HUES64 (cell line): Measurements from ENCODE around the gene TRIAP1. TPM values are rescaled to one million over a fixed set of nuclear protein-coding genes. Genes with fewer than 3 reads are reported as not detected.
"Not testable (repeated sequence)": the region's sequence is repeated elsewhere in the genome, so short reads cannot be mapped to it uniquely, and the experiment has no call there.

Experiments
- H3K27ac ChIP-seq: 2 replicates; pipeline ENCODE4 v1.7.0; 2013; ENCODE audit warnings: low read depth, low read length, inconsistent platforms
- H3K27me3 ChIP-seq: 2 replicates; pipeline ENCODE4 v1.6.1; 2013; ENCODE audit warnings: mild to moderate bottlenecking, low read length; ENCODE audit not compliant: insufficient read depth
- H3K36me3 ChIP-seq: 2 replicates; pipeline ENCODE4 v1.6.1; 2013; ENCODE audit warnings: mild to moderate bottlenecking, low read length; ENCODE audit not compliant: insufficient read depth
- H3K4me1 ChIP-seq: 2 replicates; pipeline ENCODE4 v1.6.1; 2013; ENCODE audit warnings: mild to moderate bottlenecking, low read length, moderate library complexity; ENCODE audit not compliant: insufficient read depth
- H3K4me3 ChIP-seq: 2 replicates; pipeline ENCODE4 v1.5.1; 2013; ENCODE audit warnings: mild to moderate bottlenecking, low read length, moderate library complexity
- H3K9ac ChIP-seq: 2 replicates; pipeline ENCODE4 v1.6.1; 2013; ENCODE audit warnings: mild to moderate bottlenecking, low read depth, low read length
- H3K9me3 ChIP-seq: 2 replicates; pipeline ENCODE4 v1.6.1; 2013; ENCODE audit warnings: low read depth, low read length; ENCODE audit not compliant: insufficient read depth
- WGBS: fragments of 150-250, 120-280 bp; methylation state at CpG from one replicate; pipeline ENCODE4 v1.1.7; 2013; ENCODE audit warnings: missing lambda C conversion rate; 5-methylcytosine and 5-hydroxymethylcytosine counted together
- polyA plus RNA-seq, 2 experiments: library from polyadenylated mRNA; stranded (reverse); fragments of 50-300 nt; gene quantifications; one replicate each; pipeline ENCODE4 v1.2.3, GENCODE V29; 2013

The TRIAP1 gene
- 70.9 TPM for polyA plus RNA-seq (2013, experiment 1 of 2)
- 64.8 TPM for polyA plus RNA-seq (2013, experiment 2 of 2)

GRCh38 chr12:120445911-120446843, at the start of gene TRIAP1, which contains the start of gene GATC:
TSS of gene TRIAP1 (minus strand) at chr12:120446384. CDS start at chr12:120446372, 12 bp downstream.
TSS of gene GATC (plus strand) at chr12:120446444. CDS start at chr12:120446481, 37 bp downstream.
- no peaks in the 10 kb centered on the region for H3K9me3 ChIP-seq
- H3K4me1 ChIP-seq = peaks cover 9% of the 10 kb centered on the region; the same call in 1 of the 2 replicates
- no peaks in the 10 kb centered on the region for H3K27me3 ChIP-seq
- H3K27ac ChIP-seq = peak within 1 kb of the TSS; percentile 83
- peak within 1 kb of the TSS; percentile 94 for H3K9ac ChIP-seq
- H3K36me3 ChIP-seq = peaks cover 55% of the 10 kb centered on the region
- WGBS = under 1% methylated on average over 73 of the region's 73 CpGs
- H3K4me3 ChIP-seq = peak within 1 kb of the TSS; percentile 93

GRCh38 chr12:120495186-120495730, 49.1 kb upstream of the TRIAP1 start:
- H3K27ac ChIP-seq = peak overlapping the region; percentile 24; the same call in 1 of the 2 replicates
- H3K36me3 ChIP-seq = peaks cover 32% of the 10 kb centered on the region

GRCh38 chr12:120490833-120491512, 44.8 kb upstream of the TRIAP1 start:
- Histone ChIP-seq H3K9me3 (no peaks in the 10 kb centered on the region), H3K36me3 (peaks cover 9% of the 10 kb centered on the region; the same call in 1 of the 2 replicates), H3K27me3 (no peaks in the 10 kb centered on the region), H3K27ac (no peak overlapping the region), H3K4me3 (no peak overlapping the region), H3K9ac (no peak overlapping the region), H3K4me1 (peaks cover 6% of the 10 kb centered on the region)
- 98% methylated on average over 2 of the region's 2 CpGs for WGBS

More at GRCh38 chr12:120495186-120495730, 49.1 kb upstream of the TRIAP1 start:
- Histone ChIP-seq H3K9me3 (no peaks in the 10 kb centered on the region), H3K9ac (peak overlapping the region; percentile 43), H3K4me3 (peak overlapping the region; percentile 99), H3K27me3 (no peaks in the 10 kb centered on the region), H3K4me1 (peaks cover 15% of the 10 kb centered on the region)
- 5% methylated on average over 17 of the region's 17 CpGs for WGBS

GRCh38 chr12:120490325-120490724, 44.1 kb upstream of the TRIAP1 start:
- Histone ChIP-seq H3K4me3 (no peak overlapping the region), H3K36me3 (peaks cover 9% of the 10 kb centered on the region; the same call in 1 of the 2 replicates), H3K4me1 (peaks cover 6% of the 10 kb centered on the region), H3K27ac (no peak overlapping the region), H3K27me3 (no peaks in the 10 kb centered on the region), H3K9ac (no peak overlapping the region), H3K9me3 (no peaks in the 10 kb centered on the region)
- 88% methylated on average over 5 of the region's 5 CpGs for WGBS

GRCh38 chr12:120489018-120489417, 42.8 kb upstream of the TRIAP1 start:
- WGBS = 95% methylated on average over 4 of the region's 4 CpGs

GRCh38 chr12:120488057-120488640, 42.0 kb upstream of the TRIAP1 start:
- Histone ChIP-seq H3K27ac (no peak overlapping the region), H3K36me3 (peaks cover 9% of the 10 kb centered on the region; the same call in 1 of the 2 replicates), H3K4me3 (no peak overlapping the region), H3K9me3 (no peaks in the 10 kb centered on the region), H3K9ac (no peak overlapping the region), H3K27me3 (no peaks in the 10 kb centered on the region), H3K4me1 (no peaks in the 10 kb centered on the region)
- 75% methylated on average over 5 of the region's 5 CpGs for WGBS

More at GRCh38 chr12:120489018-120489417, 42.8 kb upstream of the TRIAP1 start:
- H3K4me3 ChIP-seq = no peak overlapping the region
- peaks cover 9% of the 10 kb centered on the region; the same call in 1 of the 2 replicates for H3K36me3 ChIP-seq
- no peaks in the 10 kb centered on the region for H3K27me3 ChIP-seq
- no peaks in the 10 kb centered on the region for H3K9me3 ChIP-seq
- no peaks in the 10 kb centered on the region for H3K4me1 ChIP-seq
- no peak overlapping the region for H3K9ac ChIP-seq
- H3K27ac ChIP-seq = no peak overlapping the region

GRCh38 chr12:120487552-120487951, 41.4 kb upstream of the TRIAP1 start:
- not testable (repeated sequence) for H3K4me1 ChIP-seq, H3K9me3 ChIP-seq, H3K27ac ChIP-seq, H3K9ac ChIP-seq, H3K36me3 ChIP-seq, H3K4me3 ChIP-seq, H3K27me3 ChIP-seq
- WGBS = 89% methylated on average over 7 of the region's 7 CpGs

GRCh38 chr12:120485961-120486881, 40.0 kb upstream of the TRIAP1 start:
- no peaks in the 10 kb centered on the region for H3K27me3 ChIP-seq
- WGBS = 94% methylated on average over 5 of the region's 7 CpGs
- H3K36me3 ChIP-seq = peaks cover 7% of the 10 kb centered on the region; the same call in 1 of the 2 replicates
- H3K4me3 ChIP-seq = no peak overlapping the region
- H3K27ac ChIP-seq = no peak overlapping the region
- no peak overlapping the region for H3K9ac ChIP-seq
- H3K9me3 ChIP-seq = no peaks in the 10 kb centered on the region
- no peaks in the 10 kb centered on the region for H3K4me1 ChIP-seq

GRCh38 chr12:120483621-120484020, 37.4 kb upstream of the TRIAP1 start:
- Histone ChIP-seq H3K9ac (no peak overlapping the region), H3K27ac (no peak overlapping the region), H3K9me3 (no peaks in the 10 kb centered on the region), H3K4me3 (no peak overlapping the region), H3K4me1 (no peaks in the 10 kb centered on the region), H3K36me3 (no peaks in the 10 kb centered on the region), H3K27me3 (no peaks in the 10 kb centered on the region)
- 93% methylated on average over 1 of the region's 1 CpG for WGBS
